Measurements from ENCODE around the gene SNX10.

SNX10 gene

GRCh38 chr7:26305090-26305868 is 13.6 kb downstream of the SNX10 start:
- no peak for DNase-seq

GRCh38 chr7:26305869-26306665 is 14.4 kb downstream of the SNX10 start:
- DNase-seq = no peak

- no peak for DNase-seq
Observed at GRCh38 chr7:26306790-26307189, 15.1 kb downstream of the SNX10 start.

GRCh38 chr7:26307226-26307625 is 15.6 kb downstream of the SNX10 start:
- DNase-seq = no peak

- DNase-seq = no peak
Observed at GRCh38 chr7:26307791-26308190, 16.1 kb downstream of the SNX10 start.

- DNase-seq = no peak
Observed at GRCh38 chr7:26308551-26308950, 16.9 kb downstream of the SNX10 start.

GRCh38 chr7:26309089-26309488 is 17.4 kb downstream of the SNX10 start:
- DNase-seq = no peak

GRCh38 chr7:26311798-26312197 is 20.1 kb downstream of the SNX10 start:
- no peak for DNase-seq

- no peak for DNase-seq
Observed at GRCh38 chr7:26317211-26317610, 25.5 kb downstream of the SNX10 start.

GRCh38 chr7:26318921-26319320 is 27.3 kb downstream of the SNX10 start:
- DNase-seq = no peak

- DNase-seq = no peak
Observed at GRCh38 chr7:26319636-26320035, 28.0 kb downstream of the SNX10 start.

GRCh38 chr7:26320878-26321277 is 29.2 kb downstream of the SNX10 start:
- no peak for DNase-seq

- DNase-seq = no peak
Observed at GRCh38 chr7:26321435-26321834, 29.8 kb downstream of the SNX10 start.

GRCh38 chr7:26326211-26326610 is 34.5 kb downstream of the SNX10 start:
- DNase-seq = no peak

- DNase-seq = no peak
Observed at GRCh38 chr7:26328498-26329390, 37.1 kb downstream of the SNX10 start.

GRCh38 chr7:26329520-26330255 is 38.0 kb downstream of the SNX10 start:
- no peak for DNase-seq

GRCh38 chr7:26331113-26331512 is 39.5 kb downstream of the SNX10 start:
- DNase-seq = no peak

- DNase-seq = no peak
Observed at GRCh38 chr7:26331789-26332188, 40.1 kb downstream of the SNX10 start.

GRCh38 chr7:26332698-26333097 is 41.0 kb downstream of the SNX10 start:
- no peak for DNase-seq

- DNase-seq = no peak
Observed at GRCh38 chr7:26334166-26334859, 42.7 kb downstream of the SNX10 start.

GRCh38 chr7:26337232-26337865 is 45.7 kb downstream of the SNX10 start:
- no peak for DNase-seq
